Psoas muscle (tissue), 8 donors: ENCODE results near the gene ASIC4. TPM values are rescaled to one million over a fixed set of nuclear protein-coding genes. Genes with fewer than 3 reads are reported as not detected.
A peak's percentile ranks its signal among the peaks of the same experiment; 100 is the strongest.

Source experiments
- ATAC-seq, 4 donors: fragments of 200-7000 bp; cut with Tn5 transposase; one replicate each; pipeline ENCODE4 v1.9.1; 2020; ENCODE audit warnings: moderate library complexity in 3 of 4, mild to moderate bottlenecking in 2 of 4
- DNase-seq, 2 donors: peaks; one replicate each; pipeline ENCODE4 v3.0.0-alpha.2; 2020
- H3K27ac ChIP-seq: fragments of 200-600 bp; one replicate; pipeline ENCODE4 v1.8.0; 2022
- H3K27me3 ChIP-seq, 3 donors: fragments of 200-600 bp in 1 of 3; one replicate each; pipeline versions ENCODE4 v1.6.1 to v1.8.0; 2013 to 2022; ENCODE audit warnings: low read length in 2 of 3, mild to moderate bottlenecking in 2 of 3, moderate library complexity in 1 of 3; ENCODE audit not compliant: insufficient read depth in 3 of 3
- H3K36me3 ChIP-seq, 2 donors: fragments of 200-600 bp in 1 of 2; one replicate each; pipeline versions ENCODE4 v1.6.1 to v1.8.0; 2013 to 2022; ENCODE audit warnings: low read depth in 1 of 2, mild to moderate bottlenecking in 1 of 2, moderate library complexity in 1 of 2; ENCODE audit not compliant: insufficient read depth in 1 of 2
- H3K4me1 ChIP-seq: fragments of 200-600 bp; one replicate; pipeline ENCODE4 v1.8.0; 2022
- H3K4me3 ChIP-seq: fragments of 200-600 bp; one replicate; pipeline ENCODE4 v1.8.0; 2022; ENCODE audit warnings: mild to moderate bottlenecking
- H3K9me3 ChIP-seq: fragments of 200-600 bp; one replicate; pipeline ENCODE4 v1.8.0; 2022
- WGBS, 3 donors: extraction: QIAGEN DNeasy Blood & Tissue Kit; methylation state at CpG; one replicate each; pipeline versions ENCODE4 v1.1.6 to v1.1.7; 2013; 5-methylcytosine and 5-hydroxymethylcytosine counted together
- intact Hi-C, 2 donors: fragments of 100-400 bp; cut with DNase I; formaldehyde crosslinking; loops; one replicate each; pipeline versions ENCODE4 v1.11.0 to v1.14.2; 2022
- polyA plus RNA-seq, 3 donors: library from polyadenylated mRNA; stranded (reverse); fragments of 200-250 nt; gene quantifications; one replicate each; pipeline ENCODE4 v1.2.3, GENCODE V29; 2013
- total RNA-seq, 4 donors: library from RNA; stranded (reverse); fragmentation: NEBNext Ultra II Directional in 2 of 4; extraction: Animal tissue kit (Norgen Biotek cat#: 25700) in 2 of 4; gene quantifications; one replicate each; pipeline versions ENCODE4 v1.2.1 to v1.2.4, GENCODE V29; 2021 to 2023
- TF ChIP-seq, protein P1 (sequence below): fragments of 200-600 bp; IDR thresholded peaks from one replicate; pipeline ENCODE4 v1.8.0; 2022; ENCODE audit warnings: antibody characterized with exemption
- donor health status: healthy with polysubstance abuse.
- donor health status: DM: no; HTN: no; CAD: no; lungs with moderate emphysema.
- donor health status: Bipolar disorder and iron deficiency.
- donor health status: healthy.
- donor health status: DM: yes; HTN: yes; CAD: no.
- donor health status: DM: no; HTN: no; CAD: no.
- donor health status: DM: no; HTN: no; CAD: no.
- donor health status: DM: yes; HTN: yes; CAD: no.

ASIC4 gene
- total and polyA plus RNA-seq, 7 donors: 0.03 to 0.34 (median 0.26) TPM; not detected in 3

DNA sequence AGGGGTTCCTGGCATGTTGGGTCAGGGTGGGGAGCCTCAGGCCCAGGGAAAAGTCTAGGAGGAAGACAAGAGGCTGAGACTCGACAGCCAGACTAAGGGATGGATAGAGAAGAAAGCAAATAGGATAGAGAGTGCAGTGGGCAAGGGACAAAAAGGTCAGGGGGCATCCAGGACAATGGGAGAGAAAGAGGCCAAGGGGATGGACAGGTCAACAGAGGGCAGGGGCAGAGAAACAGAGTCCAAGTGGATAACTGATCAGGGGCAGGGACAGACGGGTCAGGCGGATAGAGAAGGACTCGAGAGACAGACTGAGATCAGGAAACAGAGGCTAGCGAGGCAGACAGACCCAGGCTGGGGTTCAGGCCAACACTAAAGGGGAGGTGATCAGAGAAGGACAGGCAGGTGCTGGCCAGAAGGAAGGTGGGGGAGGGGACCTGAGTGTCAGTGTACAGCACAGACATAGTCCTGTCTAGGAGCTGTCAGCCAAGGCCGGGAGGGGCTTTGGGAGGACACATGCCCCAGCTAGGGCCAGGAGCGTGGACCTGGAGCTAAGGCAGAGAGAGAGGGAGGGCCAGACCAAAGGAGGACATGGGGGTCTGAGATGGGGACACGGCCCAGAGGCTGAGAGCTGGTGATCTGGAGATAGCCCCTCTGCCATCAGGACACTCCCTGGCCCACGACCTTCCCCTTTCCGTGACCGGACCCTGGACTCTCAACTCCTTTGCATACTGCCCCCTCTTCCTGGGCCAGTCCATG, 12.2 kb downstream of the ASIC4 start:
- 50 to 66% (median 62%) methylated on average over 10 to 11 of the region's 11 CpGs for WGBS, 3 donors
- ATAC-seq: no peak
- H3K27me3 ChIP-seq: peaks cover 0 to 40% (median 10%) of the 10 kb centered on the region in 3 donors

DNA sequence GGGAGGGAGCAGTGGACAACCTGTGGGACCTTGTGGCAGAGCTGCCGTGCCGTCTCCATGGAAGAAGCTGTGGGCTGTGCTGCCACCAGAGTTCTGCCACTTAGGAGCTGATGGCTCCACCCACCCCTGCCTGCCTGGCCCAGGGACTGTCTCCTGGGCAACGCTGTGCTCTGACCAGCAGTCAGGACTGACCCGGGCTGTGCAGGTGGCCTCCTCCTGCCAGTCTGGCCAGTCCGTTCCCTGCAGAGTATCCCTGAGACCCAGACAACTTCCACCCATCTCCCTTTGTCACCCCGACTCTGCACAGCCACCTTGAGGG, 12.8 kb downstream of the ASIC4 start:
- Histone ChIP-seq H3K4me3 (no peak overlapping the region), H3K27ac (no peak overlapping the region), H3K9me3 (no peaks in the 10 kb centered on the region), H3K27me3 (peaks cover 0 to 35% (median 7%) of the 10 kb centered on the region in 3 donors), H3K4me1 (no peaks in the 10 kb centered on the region), H3K36me3 (no peaks in the 10 kb centered on the region)
- WGBS, 3 donors: 27 to 44% (median 32%) methylated on average over 6 of the region's 6 CpGs
- DNase-seq (no peak), ATAC-seq (peak in 1 of 4 donors; percentile 45)
- TF ChIP-seq, protein P1, sequence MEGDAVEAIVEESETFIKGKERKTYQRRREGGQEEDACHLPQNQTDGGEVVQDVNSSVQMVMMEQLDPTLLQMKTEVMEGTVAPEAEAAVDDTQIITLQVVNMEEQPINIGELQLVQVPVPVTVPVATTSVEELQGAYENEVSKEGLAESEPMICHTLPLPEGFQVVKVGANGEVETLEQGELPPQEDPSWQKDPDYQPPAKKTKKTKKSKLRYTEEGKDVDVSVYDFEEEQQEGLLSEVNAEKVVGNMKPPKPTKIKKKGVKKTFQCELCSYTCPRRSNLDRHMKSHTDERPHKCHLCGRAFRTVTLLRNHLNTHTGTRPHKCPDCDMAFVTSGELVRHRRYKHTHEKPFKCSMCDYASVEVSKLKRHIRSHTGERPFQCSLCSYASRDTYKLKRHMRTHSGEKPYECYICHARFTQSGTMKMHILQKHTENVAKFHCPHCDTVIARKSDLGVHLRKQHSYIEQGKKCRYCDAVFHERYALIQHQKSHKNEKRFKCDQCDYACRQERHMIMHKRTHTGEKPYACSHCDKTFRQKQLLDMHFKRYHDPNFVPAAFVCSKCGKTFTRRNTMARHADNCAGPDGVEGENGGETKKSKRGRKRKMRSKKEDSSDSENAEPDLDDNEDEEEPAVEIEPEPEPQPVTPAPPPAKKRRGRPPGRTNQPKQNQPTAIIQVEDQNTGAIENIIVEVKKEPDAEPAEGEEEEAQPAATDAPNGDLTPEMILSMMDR: no peak
- intact Hi-C loops: loop anchor here in 1 of 2 donors (1.0 to 5.0 kb wide), 2 partner anchors 50 to 124 kb away; no protein-coding TSS in a partner anchor

More for the DNA sequence above, 12.2 kb downstream of the ASIC4 start:
- DNase-seq: no peak
- no peak overlapping the region for H3K27ac ChIP-seq
- TF ChIP-seq, protein P1: no peak
- intact Hi-C loops: loop anchor here in 1 of 2 donors (1.0 to 5.0 kb wide), 2 partner anchors 49 to 123 kb away; no protein-coding TSS in a partner anchor
- no peak overlapping the region for H3K4me3 ChIP-seq
- no peaks in the 10 kb centered on the region for H3K9me3 ChIP-seq
- H3K4me1 ChIP-seq: no peaks in the 10 kb centered on the region
- H3K36me3 ChIP-seq: no peaks in the 10 kb centered on the region

DNA sequence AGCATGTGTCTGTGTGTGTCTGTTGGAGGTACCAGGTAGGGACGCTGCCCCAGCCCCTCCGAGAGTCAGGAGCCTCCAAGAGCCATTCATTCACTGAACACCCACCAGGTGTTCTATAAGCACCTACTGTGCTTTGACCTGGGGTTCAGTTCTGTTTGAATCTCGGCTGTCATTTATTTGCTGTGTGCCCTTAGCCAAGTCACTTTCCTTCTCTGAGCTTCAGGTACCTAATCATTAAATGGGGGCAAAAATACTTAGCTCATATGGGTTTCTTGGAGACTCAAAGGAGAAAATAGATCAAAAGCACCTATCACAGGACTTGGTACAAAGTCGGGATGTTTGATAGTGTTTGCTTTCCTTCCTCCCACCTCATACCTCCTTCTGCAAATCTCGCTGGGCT, 13.2 kb downstream of the ASIC4 start:
- no peak for DNase-seq
- TF ChIP-seq, protein P1: no peak

DNA sequence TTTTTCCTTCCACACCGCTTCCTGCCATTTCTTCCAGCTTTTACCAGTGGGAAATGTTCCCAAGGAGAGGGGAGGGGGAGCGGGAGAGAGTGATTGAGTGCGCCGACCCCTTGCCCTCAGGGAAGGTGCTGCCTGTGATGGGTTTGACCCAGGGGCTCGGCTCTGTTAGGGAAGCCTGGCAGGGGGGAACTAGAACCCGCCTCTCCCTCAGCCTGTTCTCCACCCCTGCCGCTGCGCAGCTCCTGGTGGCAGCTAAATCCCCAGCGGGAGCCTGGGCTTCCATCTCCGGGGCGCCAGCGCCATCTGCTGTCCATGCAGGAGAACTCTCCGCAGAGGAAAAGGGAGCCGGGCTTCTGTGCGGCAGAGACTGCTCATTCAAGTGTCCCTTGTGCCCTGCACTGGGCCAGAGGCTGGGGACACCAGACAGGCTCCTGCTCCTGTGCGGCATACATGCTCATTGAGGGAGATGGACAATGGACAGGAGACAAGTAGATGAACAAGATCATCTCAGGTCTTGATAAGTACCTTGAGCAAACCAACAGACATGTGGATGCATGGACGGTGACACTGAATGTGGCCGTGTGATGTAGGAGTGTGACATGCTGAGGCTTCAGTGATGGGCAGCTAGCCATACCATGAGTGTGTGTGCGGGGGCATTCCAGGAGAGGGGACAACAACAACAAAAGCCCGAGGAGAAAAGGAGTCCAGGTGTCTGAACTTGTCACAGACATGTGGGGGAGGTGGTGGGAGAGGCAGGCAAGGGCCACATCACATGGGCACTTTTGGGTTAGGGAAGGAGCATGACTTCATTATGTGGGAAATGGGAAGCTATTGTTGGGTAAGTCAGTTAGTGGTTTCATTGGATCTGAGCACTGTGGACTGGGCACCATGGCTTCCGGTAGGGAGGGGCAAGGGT, 16.0 kb downstream of the ASIC4 start:
- Histone ChIP-seq H3K9me3 (no peaks in the 10 kb centered on the region), H3K4me3 (peak overlapping the region; percentile 35), H3K36me3 (no peaks in the 10 kb centered on the region), H3K4me1 (no peaks in the 10 kb centered on the region), H3K27me3 (peaks cover 0 to 12% (median 0%) of the 10 kb centered on the region in 3 donors), H3K27ac (no peak overlapping the region)
- TF ChIP-seq, protein P1: peak; percentile 97
- 14 to 17% (median 14%) methylated on average over 18 to 21 of the region's 21 CpGs for WGBS, 3 donors
- DNase-seq (peak; percentile 81 to 95), ATAC-seq (peak; percentile 91 to 97 (median 92))
- intact Hi-C loops: loop anchor here (2.0 to 10.0 kb wide), 3 partner anchors 36 to 366 kb away; partner anchors contain the start of gene NHEJ1 (in 1 of the 2)

More for the DNA sequence above, 13.2 kb downstream of the ASIC4 start:
- Histone ChIP-seq H3K36me3 (no peaks in the 10 kb centered on the region), H3K27me3 (peaks cover 0 to 32% (median 5%) of the 10 kb centered on the region in 3 donors), H3K27ac (no peak overlapping the region), H3K4me3 (no peak overlapping the region), H3K9me3 (no peaks in the 10 kb centered on the region), H3K4me1 (no peaks in the 10 kb centered on the region)
- WGBS, 3 donors: 54 to 61% (median 58%) methylated on average over 5 of the region's 5 CpGs
- ATAC-seq: no peak
- intact Hi-C loops: loop anchor here in 1 of 2 donors (1.0 to 5.0 kb wide), 2 partner anchors 50 to 124 kb away; no protein-coding TSS in a partner anchor
